Osteocyte (in vitro differentiated cells): ENCODE data around the gene ROBO2. TPM values are rescaled to one million over a fixed set of nuclear protein-coding genes. Genes with fewer than 3 reads are reported as not detected.

Experiments
- DNase-seq: peaks from one replicate; pipeline ENCODE4 v3.0.0; 2021; ENCODE audit warnings: mixed read lengths; ENCODE audit not compliant: unreplicated experiment; ENCODE audit errors: extremely low spot score
- H3K27ac Mint-ChIP-seq: one replicate; pipeline ENCODE4 v1.8.0; 2021; ENCODE audit warnings: mild to moderate bottlenecking, mixed read lengths; ENCODE audit not compliant: unreplicated experiment
- H3K27me3 Mint-ChIP-seq: one replicate; pipeline ENCODE4 v1.8.0; 2021; ENCODE audit warnings: mixed read lengths; ENCODE audit not compliant: unreplicated experiment
- H3K36me3 Mint-ChIP-seq: one replicate; pipeline ENCODE4 v1.8.0; 2021; ENCODE audit warnings: mixed read lengths; ENCODE audit not compliant: unreplicated experiment
- H3K4me1 Mint-ChIP-seq: one replicate; pipeline ENCODE4 v1.8.0; 2021; ENCODE audit warnings: mixed read lengths; ENCODE audit not compliant: unreplicated experiment
- H3K4me3 Mint-ChIP-seq: one replicate; pipeline ENCODE4 v1.8.0; 2021; ENCODE audit warnings: mild to moderate bottlenecking, moderate library complexity, mixed read lengths; ENCODE audit not compliant: unreplicated experiment
- H3K9me3 Mint-ChIP-seq: one replicate; pipeline ENCODE4 v1.8.0; 2021; ENCODE audit warnings: mixed read lengths; ENCODE audit not compliant: unreplicated experiment
- CTCF ChIP-seq: fragments of 200-600 bp; sonication (generic); IDR thresholded peaks from 2 replicates; pipeline ENCODE4 v1.5.0; 2021; ENCODE audit warnings: antibody characterized with exemption, mild to moderate bottlenecking, moderate library complexity
- total RNA-seq: library from RNA; stranded (reverse); gene quantifications from 2 replicates; pipeline ENCODE4 v1.2.1, GENCODE V29; 2021

ROBO2 gene
- total RNA-seq, 1 donor from 2014 or later, result 18.4 TPM

GRCh38 chr3:77514766-77515165 lies 474.9 kb downstream of the ROBO2 start:
- Mint-ChIP-seq H3K4me1 (peaks cover 42% of the 10 kb centered on the region), H3K27me3 (no peaks in the 10 kb centered on the region), H3K36me3 (peaks cover 4% of the 10 kb centered on the region), H3K27ac (no peak overlapping the region), H3K9me3 (peaks cover 3% of the 10 kb centered on the region), H3K4me3 (no peak overlapping the region)
- DNase-seq, result no peak
- no peak for TF ChIP-seq CTCF

- Mint-ChIP-seq H3K4me3 (no peak overlapping the region), H3K27ac (no peak overlapping the region), H3K27me3 (no peaks in the 10 kb centered on the region), H3K4me1 (peaks cover 25% of the 10 kb centered on the region), H3K9me3 (no peaks in the 10 kb centered on the region), H3K36me3 (peaks cover 1% of the 10 kb centered on the region)
- no peak for DNase-seq
- no peak for TF ChIP-seq CTCF
Observed at GRCh38 chr3:77524463-77524862, 484.6 kb downstream of the ROBO2 start.

GRCh38 chr3:77524946-77525682 lies 485.2 kb downstream of the ROBO2 start:
- Mint-ChIP-seq H3K36me3 (peaks cover 1% of the 10 kb centered on the region), H3K9me3 (no peaks in the 10 kb centered on the region), H3K4me1 (peaks cover 25% of the 10 kb centered on the region), H3K27me3 (no peaks in the 10 kb centered on the region), H3K27ac (no peak overlapping the region), H3K4me3 (no peak overlapping the region)
- TF ChIP-seq CTCF, result no peak
- DNase-seq, result no peak

GRCh38 chr3:77526573-77527113 lies 486.7 kb downstream of the ROBO2 start:
- Mint-ChIP-seq H3K36me3 (peaks cover 1% of the 10 kb centered on the region), H3K4me1 (peaks cover 41% of the 10 kb centered on the region), H3K4me3 (no peak overlapping the region), H3K27ac (no peak overlapping the region), H3K27me3 (no peaks in the 10 kb centered on the region), H3K9me3 (no peaks in the 10 kb centered on the region)
- no peak for DNase-seq
- no peak for TF ChIP-seq CTCF

- no peaks in the 10 kb centered on the region for H3K27me3 Mint-ChIP-seq
- no peak for DNase-seq
- peaks cover 6% of the 10 kb centered on the region for H3K9me3 Mint-ChIP-seq
- H3K27ac Mint-ChIP-seq, result no peak overlapping the region
- peaks cover 1% of the 10 kb centered on the region for H3K36me3 Mint-ChIP-seq
- no peak overlapping the region for H3K4me3 Mint-ChIP-seq
- peaks cover 33% of the 10 kb centered on the region for H3K4me1 Mint-ChIP-seq
- no peak for TF ChIP-seq CTCF
Observed at GRCh38 chr3:77529522-77529921, 489.6 kb downstream of the ROBO2 start.
